H1 (cell line): ENCODE results near the gene USP13. TPM values are rescaled to one million over a fixed set of nuclear protein-coding genes. Genes with fewer than 3 reads are reported as not detected.

Experiments
- CTCF ChIA-PET: fragments of 300-600 bp; sonication (Branson Sonifier 250); formaldehyde crosslinking; loops from one replicate; lab custom pipeline; 2021; ENCODE audit not compliant: partially characterized antibody; lab: Charles Lee
- POLR2A ChIA-PET: fragments of 300-600 bp; sonication (Branson Sonifier 250); formaldehyde crosslinking; loops from one replicate; lab custom pipeline; 2021; ENCODE audit warnings: inconsistent platforms; ENCODE audit not compliant: partially characterized antibody; lab: Charles Lee
- DNase-seq, 2 experiments: peaks; one replicate each; pipeline versions ENCODE4 v3.0.0 to v3.0.0-alpha.2; 2010 to 2022; ENCODE audit warnings: low spot score in 2 of 2, low read depth in 1 of 2, mixed read lengths in 1 of 2
- FAIRE-seq: peaks from 2 replicates; lab custom pipeline; 2011; peaks lifted over from hg19 to GRCh38; lab: Jason Lieb, UNC
- H2AFZ ChIP-seq: 2 replicates; pipeline ENCODE4 v1.8.1; 2012; ENCODE audit warnings: low read length, inconsistent platforms
- H2AK5ac ChIP-seq: 2 replicates; pipeline ENCODE4 v1.6.1; 2013; ENCODE audit warnings: low read depth, low read length
- H2BK120ac ChIP-seq: replicated peaks from 2 replicates; pipeline ENCODE3; 2013; ENCODE audit warnings: low read depth, low read length, inconsistent platforms
- H2BK12ac ChIP-seq: 2 replicates; pipeline ENCODE4 v1.6.1; 2013; ENCODE audit warnings: low read depth, low read length
- H2BK15ac ChIP-seq: 2 replicates; pipeline ENCODE4 v1.6.1; 2013; ENCODE audit warnings: low read length
- H2BK20ac ChIP-seq: 2 replicates; pipeline ENCODE4 v1.6.1; 2013; ENCODE audit warnings: low read length
- H2BK5ac ChIP-seq: 2 replicates; pipeline ENCODE4 v1.6.1; 2013; ENCODE audit warnings: low read depth, low read length
- H3K14ac ChIP-seq: 2 replicates; pipeline ENCODE4 v1.6.1; 2013; ENCODE audit warnings: inconsistent platforms; ENCODE audit not compliant: insufficient read length
- H3K18ac ChIP-seq: 2 replicates; pipeline ENCODE4 v1.6.1; 2013; ENCODE audit warnings: low read length; ENCODE audit errors: extremely low read depth
- H3K23ac ChIP-seq: 2 replicates; pipeline ENCODE4 v1.6.1; 2013; ENCODE audit warnings: inconsistent platforms; ENCODE audit not compliant: insufficient read length
- H3K23me2 ChIP-seq: 2 replicates; pipeline ENCODE4 v1.6.1; 2013; ENCODE audit warnings: low read depth, low read length
- H3K27ac ChIP-seq: 2 replicates; pipeline ENCODE4 v1.6.1; 2011; ENCODE audit warnings: low read depth, low read length, inconsistent platforms
- H3K27me3 ChIP-seq, 4 experiments: replicated peaks in 1 of 4; 1 replicate in 1 of 4; 2 replicates in 3 of 4; pipeline versions ENCODE4 v1.6.1 to v1.8.1; 2011 to 2013; ENCODE audit warnings: low read length in 3 of 4, mild to moderate bottlenecking in 3 of 4, inconsistent platforms in 2 of 4, mixed read lengths in 2 of 4, moderate library complexity in 1 of 4; ENCODE audit not compliant: control insufficient read depth in 3 of 4, insufficient read depth in 3 of 4; ENCODE audit errors: extremely low read depth in 1 of 4
- H3K36me3 ChIP-seq, 4 experiments: 2 replicates each; pipeline versions ENCODE4 v1.6.1 to v1.8.1; 2011 to 2013; ENCODE audit warnings: mild to moderate bottlenecking in 4 of 4, low read length in 3 of 4, moderate library complexity in 2 of 4, control low read depth in 1 of 4, inconsistent platforms in 1 of 4; ENCODE audit not compliant: insufficient read depth in 4 of 4, control insufficient read depth in 2 of 4
- H3K4ac ChIP-seq: replicated peaks from 2 replicates; pipeline ENCODE3; 2013; ENCODE audit warnings: low read length, low read depth, mixed read lengths, inconsistent platforms; ENCODE audit not compliant: insufficient read length
- H3K4me1 ChIP-seq, 4 experiments: replicated peaks in 1 of 4; 1 replicate in 1 of 4; 2 replicates in 3 of 4; pipeline versions ENCODE4 v1.6.1 to v1.8.1; 2011 to 2013; ENCODE audit warnings: low read length in 3 of 4, inconsistent platforms in 2 of 4, mixed read lengths in 1 of 4; ENCODE audit not compliant: insufficient read depth in 4 of 4, control insufficient read depth in 3 of 4
- H3K4me2 ChIP-seq, 2 experiments: 2 replicates each; pipeline versions ENCODE4 v1.6.1 to v1.8.1; 2011 to 2013; ENCODE audit warnings: low read depth in 2 of 2, low read length in 2 of 2, control low read depth in 1 of 2, inconsistent platforms in 1 of 2, mild to moderate bottlenecking in 1 of 2; ENCODE audit not compliant: insufficient read depth in 1 of 2
- H3K4me3 ChIP-seq, 4 experiments: fragments of 200-600, 300-600 bp in 1 of 4; sonication (generic), shearing (Covaris generic), sonication (Bioruptor Twin) in 1 of 4; 2 replicates each; pipeline versions ENCODE4 v1.5.1 to v1.8.1; 2011 to 2016; ENCODE audit warnings: low read length in 4 of 4, low read depth in 3 of 4, control low read depth in 2 of 4, inconsistent platforms in 2 of 4, mild to moderate bottlenecking in 2 of 4, mixed read lengths in 1 of 4, moderate library complexity in 1 of 4; ENCODE audit not compliant: insufficient read depth in 2 of 4; ENCODE audit errors: extremely low read depth in 1 of 4
- H3K56ac ChIP-seq: replicated peaks from 2 replicates; pipeline ENCODE3; 2013; ENCODE audit warnings: low read depth, mild to moderate bottlenecking, mixed read lengths, low read length, inconsistent platforms; ENCODE audit not compliant: insufficient read length
- H3K79me1 ChIP-seq: 2 replicates; pipeline ENCODE4 v1.6.1; 2013; ENCODE audit warnings: low read depth, low read length, control low read depth
- H3K79me2 ChIP-seq, 2 experiments: 2 replicates each; pipeline versions ENCODE4 v1.6.1 to v1.8.1; 2012 to 2013; ENCODE audit warnings: low read length in 2 of 2, mild to moderate bottlenecking in 2 of 2, inconsistent platforms in 1 of 2; ENCODE audit not compliant: insufficient read depth in 2 of 2, control insufficient read depth in 1 of 2
- H3K9ac ChIP-seq, 4 experiments: replicated peaks in 1 of 4; 1 replicate in 1 of 4; 2 replicates in 3 of 4; pipeline versions ENCODE4 v1.6.1 to v1.8.1; 2011 to 2013; ENCODE audit warnings: low read depth in 3 of 4, low read length in 3 of 4, control low read depth in 2 of 4, mild to moderate bottlenecking in 2 of 4, moderate library complexity in 2 of 4, inconsistent platforms in 1 of 4; ENCODE audit errors: extremely low read depth in 1 of 4
- H3K9me3 ChIP-seq, 2 experiments: 2 replicates each; pipeline versions ENCODE4 v1.6.1 to v1.8.1; 2012 to 2013; ENCODE audit warnings: mild to moderate bottlenecking in 2 of 2, moderate library complexity in 2 of 2, control low read depth in 1 of 2, inconsistent platforms in 1 of 2, low read depth in 1 of 2, low read length in 1 of 2, mixed read lengths in 1 of 2; ENCODE audit not compliant: insufficient read depth in 2 of 2
- H4K20me1 ChIP-seq, 2 experiments: replicated peaks in 1 of 2; 2 replicates each; pipeline versions ENCODE3 to v1.8.1; 2011 to 2013; ENCODE audit warnings: inconsistent platforms in 2 of 2, low read length in 2 of 2, mild to moderate bottlenecking in 1 of 2; ENCODE audit not compliant: insufficient read depth in 2 of 2, control insufficient read depth in 1 of 2
- H4K5ac ChIP-seq: 2 replicates; pipeline ENCODE4 v1.6.1; 2013; ENCODE audit warnings: low read length, low read depth, mixed read lengths, inconsistent platforms; ENCODE audit not compliant: insufficient read length
- H4K8ac ChIP-seq: 2 replicates; pipeline ENCODE4 v1.8.0; 2013; ENCODE audit warnings: mild to moderate bottlenecking, moderate library complexity, low read length, inconsistent platforms; ENCODE audit not compliant: insufficient read depth; ENCODE audit errors: extremely low read depth
- H4K91ac ChIP-seq: replicated peaks from 2 replicates; pipeline ENCODE3; 2013; ENCODE audit warnings: low read length, mixed read lengths, inconsistent platforms; ENCODE audit not compliant: insufficient read length
- MAFK ChIP-seq: IDR thresholded peaks from 2 replicates; pipeline ENCODE4 v1.6.1; 2012; ENCODE audit warnings: low read depth, mild to moderate bottlenecking, improper control_type of control experiment, low read length
- WGBS, 2 experiments: shearing (Covaris generic) in 1 of 2; methylation state at CpG; one replicate each; pipeline versions ENCODE4 v1.1.6 to v1.1.7; 2013 to 2015; ENCODE audit warnings: low lambda C conversion rate in 2 of 2, mixed read lengths in 2 of 2, inconsistent platforms in 1 of 2, low coverage in 1 of 2, missing lambda C conversion rate in 1 of 2; ENCODE audit not compliant: insufficient replicate concordance in 2 of 2, insufficient coverage in 1 of 2, insufficient read length in 1 of 2; ENCODE audit errors: extremely low coverage in 1 of 2, missing lambda C conversion rate in 1 of 2; 5-methylcytosine and 5-hydroxymethylcytosine counted together
- polyA plus RNA-seq, 7 experiments: library from polyadenylated mRNA; depleted of rRNA in 3 of 7; stranded (reverse) in 5 of 7; unstranded in 2 of 7; fragments of >200 nt in 5 of 7; fragments of 200-250 nt in 2 of 7; gene quantifications; 1 replicate in 5 of 7; 2 replicates in 1 of 7; 4 replicates in 1 of 7; pipeline versions ENCODE4 v1.2.1 to v1.2.3, GENCODE V29; 2011 to 2013; ENCODE audit warnings: missing spikeins in 2 of 7, mixed read lengths in 2 of 7
- total RNA-seq: library from RNA; stranded (reverse); fragmentation: NEBNext Ultra II Directional; extraction: Animal tissue kit (Norgen Biotek cat#: 25700); gene quantifications from 2 replicates; pipeline ENCODE4 v1.2.1, GENCODE V29; 2021

The USP13 gene
- total and polyA plus RNA-seq, 2 of the 8 experiments (the other 6 are each of a cell fraction or from before 2014, with no cell fraction given), result 7.9 to 25.9 TPM

DNA sequence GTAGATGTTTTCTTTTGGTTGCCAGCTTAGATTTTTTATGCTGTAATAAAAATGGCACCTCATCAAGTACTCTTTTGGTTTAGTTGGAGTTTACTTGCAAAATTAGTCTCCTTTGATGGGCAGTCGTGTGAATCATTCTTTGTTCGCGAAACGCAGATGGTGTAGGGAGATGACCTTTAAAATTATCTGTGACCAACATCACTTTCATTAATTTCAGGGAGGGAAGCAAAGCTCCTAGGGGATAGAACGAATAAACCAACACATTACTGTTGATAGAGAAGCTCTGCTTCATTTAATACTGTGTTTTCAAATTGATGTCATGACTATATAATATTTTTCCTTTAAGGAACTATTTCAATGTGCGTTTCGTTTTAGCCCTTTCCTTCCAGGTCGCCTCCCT is 67.4 kb downstream of the USP13 start:
- no peak for DNase-seq
- H2BK12ac ChIP-seq, result no peak overlapping the region
- no peak overlapping the region for H3K4me2 ChIP-seq
- H4K20me1 ChIP-seq, result peaks cover 0 to 3% of the 10 kb centered on the region in 2 experiments
- TF ChIP-seq MAFK, result no peak
- no peak overlapping the region for H4K5ac ChIP-seq
- no peaks in the 10 kb centered on the region for H3K23me2 ChIP-seq
- no peak overlapping the region for H3K18ac ChIP-seq
- peaks cover 3 to 11% (median 9%) of the 10 kb centered on the region in 4 experiments; a peak in 6 of 8 replicates for H3K36me3 ChIP-seq
- no peak overlapping the region for H4K91ac ChIP-seq
- H4K8ac ChIP-seq, result no peak overlapping the region
- no peak overlapping the region for H2BK15ac ChIP-seq
- no peak overlapping the region for H3K4me3 ChIP-seq
- no peaks in the 10 kb centered on the region for H3K79me2 ChIP-seq
- no peak overlapping the region for H3K56ac ChIP-seq
- POLR2A ChIA-PET, result no interaction called here
- H3K4me1 ChIP-seq, result peaks cover 3 to 6% (median 4%) of the 10 kb centered on the region in 4 experiments; a peak in 4 of 7 replicates
- H2AFZ ChIP-seq, result no peak overlapping the region
- no peak for FAIRE-seq
- no peaks in the 10 kb centered on the region for H3K27me3 ChIP-seq
- no peak overlapping the region for H2AK5ac ChIP-seq
- H3K9ac ChIP-seq, result no peak overlapping the region
- CTCF ChIA-PET, result interaction anchor here (0.6 to 1.8 kb wide), 3 partner anchors 11 to 30 kb away, joined by 3 to 6 read pairs (median 4); no protein-coding TSS in a partner anchor
- H2BK120ac ChIP-seq, result no peak overlapping the region
- no peak overlapping the region for H2BK5ac ChIP-seq
- no peak overlapping the region for H2BK20ac ChIP-seq
- no peak overlapping the region for H3K4ac ChIP-seq
- no peak overlapping the region for H3K23ac ChIP-seq
- H3K14ac ChIP-seq, result no peak overlapping the region
- H3K27ac ChIP-seq, result no peak overlapping the region
- H3K79me1 ChIP-seq, result no peaks in the 10 kb centered on the region; the same call in 1 of the 2 replicates
- 85% methylated on average over 8 of the region's 8 CpGs; no CpG with 5 or more reads in 1 of the 2 experiments for WGBS, 2 experiments
- no peaks in the 10 kb centered on the region for H3K9me3 ChIP-seq
